T-cell (primary cell): Measurements from ENCODE around the gene TRIM7. TPM values are rescaled to one million over a fixed set of nuclear protein-coding genes. Genes with fewer than 3 reads are reported as not detected.

Experiments
- ATAC-seq, 4 experiments: fragments of 200-7000 bp in 3 of 4; fragments of 150-1000 bp in 1 of 4; cut with Tn5 transposase; replicated peaks in 1 of 4; 1 replicate in 3 of 4; 2 replicates in 1 of 4; pipeline ENCODE4 v1.10.0; 2021; ENCODE audit warnings: moderate library complexity in 3 of 4, mild to moderate bottlenecking in 2 of 4, moderate number of reproducible peaks in 1 of 4
- CTCF ChIA-PET, 2 donors: fragments of 300-600 bp; sonication (Branson Sonifier 250); formaldehyde crosslinking; loops; one replicate each; lab custom pipeline; 2022; ENCODE audit warnings: antibody characterized with exemption in 2 of 2; lab: Charles Lee
- POLR2A ChIA-PET, 2 donors: fragments of 300-600 bp; sonication (Branson Sonifier 250); formaldehyde crosslinking; loops; one replicate each; lab custom pipeline; 2022; ENCODE audit warnings: antibody characterized with exemption in 2 of 2; lab: Charles Lee
- DNase-seq, 35 experiments: peaks; one replicate each; pipeline versions ENCODE4 v3.0.0 to v3.0.0-alpha.2; 2013 to 2023
- H3K27ac ChIP-seq: one replicate; pipeline ENCODE4 v1.5.1; 2013; ENCODE audit warnings: low read length
- H3K27me3 ChIP-seq, 2 experiments: replicated peaks in 1 of 2; 1 replicate in 1 of 2; 2 replicates in 1 of 2; pipeline versions ENCODE4 v1.6.1 to v1.7.0; 2013; ENCODE audit warnings: low read length in 1 of 2, mixed read lengths in 1 of 2; ENCODE audit not compliant: control insufficient read depth in 2 of 2, insufficient read depth in 2 of 2; ENCODE audit errors: extremely low read depth in 1 of 2
- H3K36me3 ChIP-seq, 2 donors: 1 replicate in 1 of 2; 2 replicates in 1 of 2; pipeline versions ENCODE4 v1.6.1 to v1.7.0; 2013; ENCODE audit warnings: low read length in 1 of 2; ENCODE audit not compliant: control insufficient read depth in 2 of 2, insufficient read depth in 1 of 2; ENCODE audit errors: extremely low read depth in 1 of 2
- H3K4me1 ChIP-seq, 2 experiments: 1 replicate in 1 of 2; 2 replicates in 1 of 2; pipeline versions ENCODE4 v1.6.1 to v1.7.0; 2013; ENCODE audit warnings: low read length in 2 of 2, mixed read lengths in 1 of 2; ENCODE audit not compliant: insufficient read depth in 2 of 2, control insufficient read depth in 1 of 2; ENCODE audit errors: extremely low read depth in 1 of 2
- H3K4me3 ChIP-seq, 2 donors: 1 replicate in 1 of 2; 2 replicates in 1 of 2; pipeline versions ENCODE4 v1.5.1 to v1.7.0; 2013; ENCODE audit warnings: mild to moderate bottlenecking in 2 of 2, low read length in 1 of 2, moderate library complexity in 1 of 2; ENCODE audit not compliant: control insufficient read depth in 1 of 2; ENCODE audit errors: extremely low read depth in 1 of 2
- H3K9me3 ChIP-seq: 2 replicates; pipeline ENCODE4 v1.7.0; 2013
- H3K27ac Mint-ChIP-seq, 2 donors: one replicate each; pipeline ENCODE4 v1.8.0; 2020 to 2021; ENCODE audit warnings: mild to moderate bottlenecking in 2 of 2, mixed read lengths in 2 of 2
- H3K27me3 Mint-ChIP-seq, 2 donors: one replicate each; pipeline ENCODE4 v1.8.0; 2021 to 2022; ENCODE audit warnings: mixed read lengths in 2 of 2
- H3K36me3 Mint-ChIP-seq: one replicate; pipeline ENCODE4 v1.8.0; 2021; ENCODE audit warnings: mixed read lengths
- H3K4me1 Mint-ChIP-seq, 3 donors: one replicate each; pipeline ENCODE4 v1.8.0; 2020 to 2022; ENCODE audit warnings: mixed read lengths in 3 of 3, mild to moderate bottlenecking in 1 of 3
- H3K4me3 Mint-ChIP-seq, 3 donors: one replicate each; pipeline ENCODE4 v1.8.0; 2020 to 2022; ENCODE audit warnings: mild to moderate bottlenecking in 3 of 3, mixed read lengths in 3 of 3, moderate library complexity in 3 of 3
- H3K9me3 Mint-ChIP-seq, 3 donors: one replicate each; pipeline ENCODE4 v1.8.0; 2020 to 2022; ENCODE audit warnings: mixed read lengths in 3 of 3
- WGBS: methylation state at CpG from one replicate; pipeline ENCODE4 v1.1.5; 2013; ENCODE audit warnings: missing lambda C conversion rate; ENCODE audit not compliant: insufficient coverage; 5-methylcytosine and 5-hydroxymethylcytosine counted together
- total RNA-seq, 35 experiments: library from RNA in 6 of 35; stranded (reverse) in 6 of 35; fragments of 120-200 nt in 1 of 35; gene quantifications; one replicate each; pipeline versions ENCODE4 v1.2.1 to v1.2.4 and lab custom pipeline; 2013 to 2026

The TRIM7 gene
- total RNA-seq, 5 donors from 2014 or later (not counting 1 experiment from before 2014, with no cell fraction given): 1.6 to 3.1 (median 3.0) TPM

- ATAC-seq: no peak
- POLR2A ChIA-PET: no interaction called here
- Mint-ChIP-seq H3K4me3 (no peak overlapping the region), H3K9me3 (peaks cover 0 to 2% (median 0%) of the 10 kb centered on the region in 3 donors), H3K27me3 (no peaks in the 10 kb centered on the region), H3K4me1 (peaks cover 23 to 38% (median 30%) of the 10 kb centered on the region in 3 donors), H3K27ac (no peak overlapping the region), H3K36me3 (peaks cover 56% of the 10 kb centered on the region)
- DNase-seq: no peak
- Histone ChIP-seq H3K27ac (no peak overlapping the region), H3K4me1 (peaks cover 8 to 29% of the 10 kb centered on the region in 2 experiments), H3K4me3 (no peak overlapping the region), H3K9me3 (no peaks in the 10 kb centered on the region), H3K36me3 (peaks cover 23 to 98% of the 10 kb centered on the region in 2 donors), H3K27me3 (no peaks in the 10 kb centered on the region)
- 94% methylated on average over 5 of the region's 10 CpGs for WGBS
- CTCF ChIA-PET: no interaction called here
These were observed 32.1 kb upstream of the TRIM7 start for GRCh38 chr5:181236954-181237641.

- WGBS: no CpG with 5 or more reads among the region's 6 CpGs
- Histone ChIP-seq H3K36me3 (peaks cover 23 to 98% of the 10 kb centered on the region in 2 donors), H3K27me3 (no peaks in the 10 kb centered on the region), H3K4me1 (peaks cover 1 to 22% of the 10 kb centered on the region in 2 experiments), H3K4me3 (no peak overlapping the region), H3K9me3 (no peaks in the 10 kb centered on the region), H3K27ac (no peak overlapping the region)
- Mint-ChIP-seq H3K4me3 (no peak overlapping the region), H3K4me1 (peaks cover 17 to 31% (median 23%) of the 10 kb centered on the region in 3 donors), H3K27ac (no peak overlapping the region), H3K9me3 (peaks cover 0 to 2% (median 0%) of the 10 kb centered on the region in 3 donors), H3K27me3 (no peaks in the 10 kb centered on the region), H3K36me3 (peaks cover 53% of the 10 kb centered on the region)
- ATAC-seq: no peak
- no peak for DNase-seq
- POLR2A ChIA-PET: no interaction called here
- CTCF ChIA-PET: no interaction called here
These were observed 31.5 kb upstream of the TRIM7 start for GRCh38 chr5:181236471-181236870.

- H3K27me3 ChIP-seq: no peaks in the 10 kb centered on the region
- H3K4me1 Mint-ChIP-seq: peaks cover 11 to 25% (median 17%) of the 10 kb centered on the region in 3 donors
- DNase-seq: no peak
- no peak overlapping the region for H3K27ac ChIP-seq
- H3K9me3 Mint-ChIP-seq: peaks cover 0 to 2% (median 0%) of the 10 kb centered on the region in 3 donors
- ChIA-PET CTCF (interaction anchor here in 1 of 2 donors (1.5 kb wide), 1 partner anchor 28 kb away, joined by 3 read pairs; no protein-coding TSS in a partner anchor), POLR2A (no interaction called here)
- peaks cover 0 to 17% of the 10 kb centered on the region in 2 experiments for H3K4me1 ChIP-seq
- peaks cover 22 to 98% of the 10 kb centered on the region in 2 donors for H3K36me3 ChIP-seq
- H3K27me3 Mint-ChIP-seq: no peaks in the 10 kb centered on the region
- H3K36me3 Mint-ChIP-seq: peaks cover 52% of the 10 kb centered on the region
- no peak overlapping the region for H3K4me3 ChIP-seq
- H3K4me3 Mint-ChIP-seq: no peak overlapping the region
- H3K27ac Mint-ChIP-seq: no peak overlapping the region
- 100% methylated on average over 1 of the region's 5 CpGs for WGBS
- H3K9me3 ChIP-seq: no peaks in the 10 kb centered on the region
- no peak for ATAC-seq
These were observed 30.8 kb upstream of the TRIM7 start for GRCh38 chr5:181235689-181236366.

- H3K4me3 ChIP-seq: no peak overlapping the region
- no peak overlapping the region for H3K27ac ChIP-seq
- peaks cover 0 to 15% of the 10 kb centered on the region in 2 experiments for H3K4me1 ChIP-seq
- ChIA-PET POLR2A (no interaction called here), CTCF (interaction anchor here in 1 of 2 donors (1.5 kb wide), 1 partner anchor 27 kb away, joined by 3 read pairs; no protein-coding TSS in a partner anchor)
- ATAC-seq: no peak
- no peak for DNase-seq
- H3K9me3 ChIP-seq: no peaks in the 10 kb centered on the region
- Mint-ChIP-seq H3K9me3 (peaks cover 0 to 2% (median 0%) of the 10 kb centered on the region in 3 donors), H3K27me3 (no peaks in the 10 kb centered on the region), H3K4me1 (peaks cover 11 to 23% (median 21%) of the 10 kb centered on the region in 3 donors), H3K36me3 (peaks cover 52% of the 10 kb centered on the region), H3K4me3 (no peak overlapping the region), H3K27ac (peak overlapping the region in 1 of 2 donors; percentile 39)
- peaks cover 23 to 97% of the 10 kb centered on the region in 2 donors for H3K36me3 ChIP-seq
- WGBS: 85% methylated on average over 4 of the region's 5 CpGs
- no peaks in the 10 kb centered on the region for H3K27me3 ChIP-seq
These were observed 30.3 kb upstream of the TRIM7 start for GRCh38 chr5:181235323-181235688.

GRCh38 chr5:181234455-181235306 lies 29.7 kb upstream of the TRIM7 start:
- Mint-ChIP-seq H3K4me3 (no peak overlapping the region), H3K27me3 (no peaks in the 10 kb centered on the region), H3K9me3 (peaks cover 0 to 2% (median 0%) of the 10 kb centered on the region in 3 donors), H3K4me1 (peaks cover 15 to 27% (median 27%) of the 10 kb centered on the region in 3 donors), H3K27ac (peak overlapping the region in 1 of 2 donors; percentile 39), H3K36me3 (peaks cover 56% of the 10 kb centered on the region)
- H3K27me3 ChIP-seq: no peaks in the 10 kb centered on the region
- ChIA-PET CTCF (interaction anchor here in 1 of 2 donors (1.5 kb wide), 1 partner anchor 27 kb away, joined by 3 read pairs; no protein-coding TSS in a partner anchor), POLR2A (interaction anchor here in 1 of 2 donors (0.5 kb wide), 1 partner anchor 11 kb away, joined by 8 read pairs; the partner anchor contains the start of gene TRIM41)
- peak in 3 of 4 experiments; percentile 10 to 20 (median 15) for ATAC-seq
- DNase-seq: no peak
- H3K4me3 ChIP-seq: no peak overlapping the region
- H3K27ac ChIP-seq: no peak overlapping the region
- H3K36me3 ChIP-seq: peaks cover 25 to 94% of the 10 kb centered on the region in 2 donors
- peaks cover 0 to 17% of the 10 kb centered on the region in 2 experiments for H3K4me1 ChIP-seq
- H3K9me3 ChIP-seq: no peaks in the 10 kb centered on the region
- 87% methylated on average over 16 of the region's 22 CpGs for WGBS
